GM21367 (cell line): ENCODE results near the gene APC.
"Not testable (repeated sequence)": the region's sequence is repeated elsewhere in the genome, so short reads cannot be mapped to it uniquely, and the experiment has no call there.

ENCODE experiments used
- ATAC-seq: cut with Tn5 transposase; IDR thresholded peaks from one replicate; pipeline ENCODE4 v1.9.1; 2021; ENCODE audit not compliant: unreplicated experiment

APC gene

DNA sequence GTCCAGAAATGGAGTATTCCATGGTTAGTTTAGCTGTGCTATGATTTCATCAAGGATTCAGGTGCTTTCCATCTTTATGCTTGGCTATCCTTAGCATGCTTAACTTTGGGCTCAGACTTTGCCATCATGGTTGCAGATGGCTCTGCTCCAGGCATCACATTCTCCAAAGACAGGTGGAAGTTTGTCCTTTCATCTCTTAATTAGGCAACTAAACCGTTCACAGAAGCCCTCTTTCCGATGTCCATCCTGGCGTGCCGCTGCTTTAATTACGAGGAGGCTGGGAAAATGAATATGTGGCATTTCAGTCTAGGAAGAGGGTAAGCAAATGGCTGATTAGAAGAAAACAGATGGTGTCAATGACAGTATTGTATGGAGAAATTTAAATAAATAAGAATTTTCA, 24.5 kb upstream of the APC start:
- no peak for ATAC-seq

DNA sequence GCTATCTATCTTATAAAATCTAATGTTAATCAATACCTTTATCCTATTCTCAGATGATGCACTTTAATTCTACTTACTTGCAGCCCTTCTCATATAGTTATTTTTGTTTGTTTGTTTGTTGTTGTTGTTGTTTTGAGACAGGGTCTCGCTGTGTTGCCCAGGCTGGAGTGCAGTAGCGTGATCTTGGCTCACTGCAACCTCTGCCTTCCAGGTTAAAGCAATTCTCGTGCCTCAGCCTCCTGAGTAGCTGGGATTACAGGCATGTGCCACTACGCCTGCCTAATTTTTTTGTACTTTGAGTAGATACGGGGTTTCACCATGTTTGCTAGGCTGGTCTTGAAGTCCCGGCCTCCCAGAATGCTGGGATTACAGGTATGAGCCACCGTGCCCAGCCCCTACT, 20.8 kb upstream of the APC start:
- not testable (repeated sequence) for ATAC-seq

DNA sequence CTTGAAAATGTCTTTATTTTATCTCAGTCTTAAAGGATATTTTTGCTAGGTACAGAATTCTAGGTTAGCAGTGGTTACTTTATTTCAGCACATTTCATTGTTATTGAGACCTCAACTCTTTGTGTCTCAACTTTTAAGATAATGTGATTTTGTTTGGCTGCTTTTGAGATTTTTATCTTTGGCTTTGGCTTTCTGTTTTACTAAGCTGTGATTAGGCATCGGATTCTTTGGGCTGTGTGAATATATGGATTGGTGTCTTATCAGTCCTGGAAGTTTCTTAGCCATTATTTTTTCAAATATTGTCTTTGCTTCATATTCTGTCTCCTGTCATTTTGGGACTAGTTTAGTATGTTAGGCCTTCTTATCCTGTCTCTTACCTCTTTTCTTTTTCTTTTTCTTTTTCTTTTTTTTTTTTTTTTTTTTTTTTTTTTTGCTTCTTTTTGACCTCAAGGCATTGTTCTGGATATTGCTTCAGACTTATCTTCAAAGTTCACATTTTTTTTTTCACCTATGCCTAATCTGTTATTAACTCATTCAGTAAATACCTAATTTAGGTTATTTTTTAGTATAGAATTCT, 20.1 kb upstream of the APC start:
- no peak for ATAC-seq

DNA sequence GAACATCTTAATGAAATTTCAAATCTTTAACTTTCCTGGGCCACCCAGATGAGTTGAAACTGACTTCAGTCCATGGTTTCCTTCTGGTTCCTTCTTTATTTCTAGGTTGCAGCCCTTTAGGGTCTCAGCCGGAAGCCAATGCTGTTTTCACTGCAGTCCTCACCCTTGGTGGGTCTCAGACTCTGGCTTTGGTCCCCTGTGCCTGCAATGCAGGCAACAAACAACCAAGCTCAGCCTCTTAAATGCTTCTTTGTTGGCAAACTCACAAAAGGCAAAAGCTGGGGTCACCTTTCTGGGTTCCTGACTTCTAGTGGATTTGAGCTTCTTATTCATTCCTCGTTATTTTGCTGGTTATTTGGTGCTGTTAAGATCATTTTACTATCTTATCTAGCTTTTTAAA, 19.3 kb upstream of the APC start:
- ATAC-seq, result no peak

DNA sequence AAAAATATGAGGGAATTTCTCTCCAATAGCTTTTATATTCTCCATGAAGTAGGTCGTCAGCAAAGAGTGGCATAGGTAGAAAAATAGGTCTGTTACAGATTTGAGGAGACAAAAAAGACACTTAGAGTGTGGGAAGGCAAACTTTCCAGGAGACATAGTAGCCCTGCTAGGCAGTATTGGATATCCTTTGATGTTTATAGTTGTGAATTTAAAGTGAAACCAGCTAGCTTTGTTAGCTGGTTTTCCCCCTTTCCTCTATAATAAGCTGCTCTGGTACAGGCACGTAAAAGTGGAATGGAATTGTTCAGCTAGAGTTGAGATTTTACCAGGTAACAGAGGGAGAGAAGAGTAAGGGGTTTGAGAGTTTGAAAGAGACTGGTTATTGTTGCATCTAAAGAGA, 17.1 kb upstream of the APC start:
- ATAC-seq, result no peak

DNA sequence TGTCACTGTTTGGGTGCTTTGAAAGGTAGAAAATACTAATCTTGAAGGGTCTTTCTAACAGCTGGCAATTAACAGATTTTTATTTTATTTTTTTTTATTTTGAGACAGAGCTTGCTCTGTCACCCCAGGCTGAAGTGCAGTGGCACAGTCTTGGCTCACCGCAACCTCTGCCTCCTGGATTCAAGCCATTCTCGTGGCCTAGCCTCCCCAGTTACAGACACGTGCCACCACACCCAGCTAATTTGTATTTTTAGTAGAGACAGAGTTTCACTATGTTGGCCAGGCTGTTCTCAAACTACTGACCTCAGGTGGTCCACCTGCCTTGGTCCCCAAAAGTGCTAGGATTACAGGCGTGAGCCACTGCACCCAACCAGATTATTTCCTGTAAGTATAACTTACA, 12.8 kb upstream of the APC start:
- ATAC-seq, result no peak

DNA sequence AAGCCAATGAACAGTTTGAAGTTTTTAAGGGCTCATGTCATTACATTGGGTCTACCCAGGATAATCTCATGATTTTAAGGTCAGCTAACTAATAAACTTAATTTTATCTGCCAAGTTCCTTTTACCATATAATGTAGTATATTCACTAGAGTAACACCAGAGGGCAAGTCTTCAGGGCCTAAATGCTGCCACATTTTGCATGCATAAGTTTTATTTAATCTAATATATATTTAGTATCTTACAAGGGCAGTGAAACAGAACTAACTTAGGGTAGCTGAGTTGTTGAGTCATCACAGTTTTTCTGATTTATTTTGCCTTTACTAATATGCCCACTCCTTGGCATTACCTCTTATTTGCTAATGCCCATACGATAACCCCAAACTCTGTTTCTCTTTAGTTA, 8.1 kb upstream of the APC start:
- no peak for ATAC-seq

DNA sequence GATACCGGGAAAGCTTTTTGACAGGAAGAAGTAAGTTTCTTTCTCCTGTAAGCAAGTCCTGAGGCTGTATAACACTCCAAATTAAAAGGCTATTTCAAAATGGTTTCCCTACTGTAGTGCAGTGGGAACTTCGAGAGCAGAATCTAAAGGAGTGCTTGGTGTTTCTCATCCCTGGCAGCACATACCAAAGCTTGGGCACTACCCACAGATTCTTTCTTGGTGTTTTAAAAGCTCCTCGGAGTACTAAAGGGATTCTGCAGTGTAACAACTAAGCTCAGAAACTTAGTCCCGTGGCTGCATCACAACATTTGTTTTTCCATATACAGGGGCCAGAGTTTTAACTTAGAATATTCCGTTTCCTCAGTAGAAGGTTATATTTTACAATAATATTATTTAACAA, 5.6 kb upstream of the APC start:
- no peak for ATAC-seq

DNA sequence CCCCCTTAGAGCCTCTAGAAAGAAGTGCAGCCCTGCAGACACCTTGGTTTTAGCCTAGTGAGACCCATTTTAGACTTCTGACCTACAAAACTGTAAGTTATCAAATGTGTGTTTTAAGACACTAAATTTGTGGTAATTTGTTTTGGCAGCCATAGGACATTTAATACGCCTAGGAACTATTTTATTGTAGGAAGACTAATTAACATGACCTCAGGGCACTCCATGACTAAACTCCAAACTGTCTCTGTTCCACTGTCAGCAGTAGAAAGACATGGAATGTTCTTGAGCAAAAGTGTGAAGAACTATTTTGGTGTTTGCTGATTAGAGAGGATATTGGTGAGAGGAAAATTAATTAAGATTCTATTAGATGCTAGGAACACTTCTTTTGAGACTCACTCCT, 4.1 kb upstream of the APC start:
- no peak for ATAC-seq

DNA sequence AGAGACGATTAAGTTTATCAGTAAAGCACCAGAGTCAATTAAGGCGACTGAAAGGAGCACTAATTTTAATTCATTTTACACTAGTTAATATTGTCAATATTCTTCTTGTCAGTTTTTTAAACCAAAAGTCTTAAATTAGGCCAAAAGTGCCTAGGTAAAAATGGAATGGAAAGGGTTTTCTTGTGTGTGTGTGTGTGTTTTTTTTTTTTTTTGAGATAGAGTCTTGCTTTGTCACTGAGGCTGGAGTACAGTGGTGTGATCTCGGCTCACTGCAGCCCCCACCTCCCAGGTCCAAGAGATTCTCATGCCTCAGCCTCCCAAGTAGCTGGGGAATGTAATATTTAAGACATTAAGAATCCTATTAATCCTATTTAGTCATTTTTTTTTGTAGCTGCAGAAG, 3.1 kb upstream of the APC start:
- ATAC-seq, result no peak

DNA sequence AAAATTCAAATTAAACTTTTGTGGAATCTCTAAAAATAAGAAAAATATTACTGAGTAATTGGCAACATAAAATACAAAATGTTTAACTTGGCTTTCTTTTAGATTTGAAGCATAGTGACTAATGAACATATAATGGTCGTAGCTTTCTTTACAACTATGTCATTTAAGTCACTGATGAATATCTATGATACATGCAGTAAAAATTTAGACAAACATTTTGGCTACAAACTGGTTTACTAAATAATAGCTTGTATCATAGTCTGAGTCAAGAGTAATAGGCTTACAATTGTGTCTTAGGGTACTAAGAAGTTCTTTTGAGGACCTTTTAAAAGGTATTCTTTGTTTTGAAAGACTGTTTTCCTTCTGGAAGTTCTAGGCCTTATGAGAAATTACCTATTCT, 2.0 kb upstream of the APC start:
- no peak for ATAC-seq

DNA sequence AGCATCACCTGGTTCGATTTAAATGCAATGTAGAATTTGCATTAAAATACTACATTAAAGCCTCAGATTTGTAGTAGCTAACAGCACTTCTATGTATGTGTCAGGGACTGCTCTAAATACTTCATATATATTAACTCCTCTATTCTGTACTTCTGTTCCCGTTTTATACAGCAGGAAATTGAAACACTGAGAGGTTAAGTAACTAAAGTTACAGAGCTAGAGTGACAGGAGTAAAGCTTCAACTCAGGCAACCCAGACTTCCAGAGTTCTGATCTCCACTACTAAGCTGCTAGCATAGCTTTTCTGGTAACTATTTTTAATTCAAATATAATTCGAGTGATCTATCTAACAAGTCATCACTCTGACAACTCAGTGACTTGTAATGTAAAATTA, 619 bp upstream of the APC start:
- no peak for ATAC-seq

DNA sequence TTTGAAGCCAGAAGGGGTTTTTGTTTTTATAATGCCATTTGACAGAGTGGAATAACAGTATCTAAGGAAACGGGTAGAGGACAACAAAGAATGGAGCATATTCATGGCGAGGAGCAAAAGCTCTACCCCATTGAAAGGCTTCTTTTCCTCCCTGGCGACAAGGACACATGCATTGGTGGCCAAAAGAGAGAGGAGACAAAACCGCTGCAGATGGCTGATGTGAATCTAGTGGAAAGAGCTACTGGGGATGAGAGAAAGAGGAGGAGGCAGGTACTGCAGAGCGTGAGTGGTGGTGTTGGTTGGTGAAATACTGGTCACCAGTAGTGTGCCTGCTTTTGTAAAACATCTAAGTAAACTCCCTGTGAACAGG, 491 bp downstream of the APC start:
- ATAC-seq, result peak; percentile 27

DNA sequence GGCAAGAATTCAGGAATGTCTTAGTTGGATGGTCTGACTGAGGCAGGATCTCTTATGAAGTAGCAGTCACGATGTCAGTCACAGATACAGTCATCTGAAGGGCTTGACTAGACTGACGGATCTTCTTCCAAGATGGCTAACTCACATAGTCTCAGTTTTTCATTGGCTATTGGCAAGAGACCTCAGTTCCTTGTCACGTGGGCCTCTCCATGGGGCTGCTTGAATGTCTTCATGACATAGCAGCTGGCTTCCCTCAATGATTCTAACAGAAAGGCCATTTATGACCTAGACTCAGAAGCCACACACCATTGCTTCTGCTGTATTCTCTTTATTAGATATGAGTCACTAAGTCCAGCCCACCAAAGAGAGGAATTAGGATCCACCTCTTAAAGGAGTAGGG, 4.7 kb downstream of the APC start:
- ATAC-seq, result no peak

DNA sequence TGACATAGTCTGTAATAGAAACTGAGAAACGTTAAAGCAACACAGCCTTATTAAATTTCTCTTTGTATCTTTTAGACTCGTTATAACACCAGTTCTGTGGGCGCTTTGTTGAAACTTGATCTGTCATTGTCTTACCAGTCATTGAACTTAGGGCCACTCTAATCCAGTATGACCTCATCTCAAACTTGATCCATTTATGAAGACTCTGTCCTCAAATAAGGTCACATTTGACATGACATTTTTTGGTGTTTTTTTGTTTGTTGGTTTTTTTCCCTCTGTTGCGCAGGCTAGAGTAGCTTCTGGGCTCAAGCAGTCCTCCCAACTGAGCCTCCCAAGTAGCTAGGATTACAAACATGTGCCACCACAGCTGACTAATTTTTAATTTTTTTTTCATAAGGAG, 5.9 kb downstream of the APC start:
- ATAC-seq, result no peak

DNA sequence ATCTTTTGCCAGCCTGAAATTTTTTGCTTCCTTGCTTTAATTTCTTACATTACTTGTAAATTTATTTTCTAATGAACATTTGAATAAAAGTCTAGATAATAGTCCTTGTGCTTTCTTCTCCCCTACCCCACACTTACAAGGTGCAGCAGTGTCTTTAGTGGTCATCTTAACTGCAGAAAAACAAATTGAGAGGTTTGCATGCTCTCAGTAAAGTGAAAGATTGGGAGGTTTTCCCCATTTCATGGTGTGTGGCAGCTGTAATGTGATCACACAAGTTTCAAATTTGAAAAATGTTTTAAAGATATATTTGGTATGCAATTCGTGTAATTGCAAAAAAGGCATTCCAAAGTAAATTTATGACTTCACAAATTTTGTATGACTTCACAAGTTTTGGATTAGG, 14.7 kb downstream of the APC start:
- ATAC-seq, result no peak

DNA sequence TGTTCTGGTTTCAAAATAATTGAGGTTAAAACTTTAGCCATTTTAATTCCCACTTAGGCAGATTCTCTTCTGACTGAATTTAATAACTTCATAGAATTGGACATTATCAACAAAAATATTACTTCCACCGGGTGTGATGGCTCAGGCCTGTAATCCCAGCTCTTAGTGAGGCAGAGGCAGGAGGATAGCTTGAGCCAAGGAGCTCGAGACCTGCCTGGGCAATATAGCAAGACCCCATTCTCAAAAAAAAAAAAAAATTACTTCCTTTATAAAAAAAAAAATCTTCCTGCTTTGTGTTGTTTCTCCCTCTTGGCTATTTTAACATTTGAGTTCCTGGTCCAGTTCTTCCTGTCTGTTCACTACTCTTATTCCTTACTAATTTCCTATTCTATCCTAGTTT, 18.0 kb downstream of the APC start:
- ATAC-seq, result no peak

DNA sequence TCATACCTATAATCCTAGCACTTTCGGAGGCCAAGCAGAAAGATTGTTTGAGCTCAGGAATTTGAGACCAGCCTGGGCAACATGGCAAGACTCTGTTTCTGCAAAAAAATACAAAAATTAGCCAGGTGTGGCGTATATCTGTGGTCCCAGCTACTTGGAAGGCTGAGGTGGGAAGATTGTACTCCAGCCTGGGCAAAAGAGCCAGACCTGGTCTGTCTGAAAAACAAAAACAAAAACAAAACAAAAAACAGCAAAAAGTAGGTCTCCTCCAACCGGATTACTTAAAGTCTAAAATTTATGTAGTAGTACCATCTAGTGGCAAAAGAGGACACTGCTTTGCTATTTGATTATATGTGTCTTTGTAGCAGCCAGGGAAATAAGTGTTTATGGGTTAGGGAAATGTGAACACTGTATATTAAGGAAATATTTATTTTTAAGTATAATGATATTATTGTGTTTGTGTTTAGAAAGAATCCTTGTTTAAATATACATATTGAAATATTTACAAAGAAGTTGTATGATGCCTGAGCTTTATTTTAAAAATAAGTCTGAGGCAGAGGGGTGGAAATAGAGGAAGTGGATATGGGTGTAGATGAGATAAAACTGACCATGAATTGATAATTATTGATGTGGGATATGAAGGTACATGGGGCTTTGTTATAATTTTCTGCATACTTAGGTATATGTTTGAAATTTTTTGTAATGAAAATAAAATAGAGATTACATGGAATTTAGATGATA, 20.0 kb downstream of the APC start:
- ATAC-seq, result peak; percentile 85

DNA sequence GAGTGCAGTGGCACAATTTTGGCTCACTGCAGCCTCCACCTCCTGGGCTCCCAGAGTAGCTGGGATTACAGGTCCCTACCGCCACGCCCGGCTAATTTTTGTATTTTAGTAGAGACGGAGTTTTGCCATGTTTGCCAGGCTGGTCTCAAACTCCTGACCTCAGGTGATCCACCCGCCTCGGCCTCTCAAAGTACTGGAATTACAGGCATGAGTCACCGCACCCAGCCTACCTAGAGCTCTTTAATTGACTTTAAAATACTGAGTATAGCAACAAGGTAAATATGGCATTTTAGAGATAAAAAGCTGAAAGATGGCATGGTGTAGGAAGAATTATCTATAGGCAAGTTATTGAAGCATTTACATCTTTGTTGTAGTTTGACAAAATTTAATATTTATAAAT, 21.0 kb downstream of the APC start:
- ATAC-seq, result no peak

DNA sequence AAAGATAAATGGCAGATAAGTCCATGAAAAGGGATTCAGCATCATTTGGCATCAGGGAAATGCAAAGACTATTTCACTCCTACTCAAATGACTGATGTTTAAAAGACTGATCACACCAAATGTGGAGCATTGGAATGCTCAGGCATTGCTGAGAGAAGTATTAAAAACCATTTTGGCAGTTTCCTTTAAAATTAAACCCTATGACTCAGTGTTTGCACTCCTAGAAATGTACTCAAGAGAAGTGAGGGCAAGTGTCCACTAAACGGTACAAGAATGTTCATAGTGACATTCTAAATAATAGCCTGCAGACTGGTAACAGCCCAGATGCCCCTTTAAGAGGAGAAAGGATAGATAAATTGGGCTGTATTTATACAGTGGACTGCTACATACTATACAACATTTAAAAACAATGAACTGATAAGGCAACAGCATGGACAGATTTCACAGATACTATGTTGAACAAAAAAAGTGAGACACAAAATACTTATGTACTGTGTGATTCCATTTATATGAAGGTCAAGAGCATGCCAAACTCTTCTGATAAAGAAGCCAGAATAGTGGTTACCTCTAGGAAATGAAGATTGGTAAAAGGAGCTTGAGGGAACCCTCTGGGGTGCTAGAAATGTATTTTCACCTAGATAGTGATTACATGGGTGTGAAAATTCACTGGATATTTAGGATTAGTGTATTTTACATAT, 24.6 kb downstream of the APC start:
- ATAC-seq, result no peak

DNA sequence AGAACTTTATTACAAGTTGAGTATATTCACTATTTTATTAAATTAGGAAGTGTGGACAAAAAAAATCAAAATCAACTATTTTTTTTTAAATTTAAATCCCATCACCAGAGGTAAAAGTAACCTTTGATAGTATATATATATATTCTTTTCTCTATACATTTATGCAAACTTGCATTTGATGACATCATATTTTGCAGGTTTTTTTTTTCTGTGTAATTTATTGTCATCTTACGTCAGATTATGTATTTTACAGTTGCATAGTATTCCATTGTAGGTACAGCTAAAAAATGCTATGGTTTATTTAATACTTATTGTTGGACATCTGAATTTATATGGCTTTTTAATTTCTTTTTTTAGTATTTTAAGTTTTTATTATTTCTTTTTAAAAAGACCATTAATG, 25.5 kb downstream of the APC start:
- ATAC-seq, result no peak

DNA sequence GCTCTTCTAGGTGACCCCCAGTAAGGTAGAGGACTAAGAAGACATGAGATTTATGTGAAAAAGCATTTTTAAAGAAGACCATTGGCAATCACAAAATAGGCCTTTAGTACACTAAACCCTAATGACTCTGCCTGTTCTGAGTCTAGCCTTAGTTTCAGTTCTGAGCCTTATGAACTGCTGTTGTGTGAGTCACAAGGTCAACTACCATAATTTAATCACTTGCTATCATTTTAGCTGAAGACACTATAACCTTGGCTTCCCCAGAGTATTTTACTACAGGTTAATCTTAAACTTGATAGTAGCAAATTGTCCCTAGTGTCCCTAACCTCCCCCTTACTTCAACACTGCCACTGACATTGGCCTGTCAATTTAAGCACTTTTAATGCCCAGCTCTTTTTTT, 34.4 kb downstream of the APC start:
- no peak for ATAC-seq
